Right renal pelvis (tissue), 4 donors: ENCODE results near the gene KCNQ1. TPM values are rescaled to one million over a fixed set of nuclear protein-coding genes. Genes with fewer than 3 reads are reported as not detected.

ENCODE experiments used
- DNase-seq, 4 donors: peaks; one replicate each; pipeline ENCODE4 v3.0.0-alpha.2; 2013; ENCODE audit warnings: low read depth in 4 of 4, low spot score in 3 of 4, missing footprints in 1 of 4
- polyA plus RNA-seq, 4 donors: library from polyadenylated mRNA; unstranded; fragments of 120-200 nt; gene quantifications; one replicate each; pipeline ENCODE4 v1.2.1, GENCODE V29; 2013; ENCODE audit not compliant: insufficient read length in 4 of 4

The KCNQ1 gene
- polyA plus RNA-seq, 4 donors = 9.8 to 13.2 (median 12.0) TPM

DNA sequence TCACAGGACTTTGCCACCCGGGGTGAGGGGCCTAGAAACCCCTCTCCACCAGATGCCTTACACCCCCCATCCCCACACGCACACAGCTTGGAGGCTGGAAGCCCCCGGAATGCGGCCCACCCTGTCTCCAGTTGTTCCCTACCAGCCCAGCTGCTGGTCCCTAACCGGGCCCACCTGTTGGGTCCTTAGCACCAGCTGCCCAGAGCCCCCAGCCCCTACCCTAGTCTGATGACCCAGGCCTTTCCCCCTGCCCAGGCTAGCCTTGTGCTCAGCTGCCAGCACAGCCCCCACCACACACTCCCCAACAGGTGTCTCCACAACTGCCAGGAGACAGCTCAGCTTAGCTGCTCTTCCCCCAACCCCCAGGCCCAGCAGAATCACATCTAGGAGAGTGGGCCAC, 373.7 kb downstream of the KCNQ1 start:
- no peak for DNase-seq

DNA sequence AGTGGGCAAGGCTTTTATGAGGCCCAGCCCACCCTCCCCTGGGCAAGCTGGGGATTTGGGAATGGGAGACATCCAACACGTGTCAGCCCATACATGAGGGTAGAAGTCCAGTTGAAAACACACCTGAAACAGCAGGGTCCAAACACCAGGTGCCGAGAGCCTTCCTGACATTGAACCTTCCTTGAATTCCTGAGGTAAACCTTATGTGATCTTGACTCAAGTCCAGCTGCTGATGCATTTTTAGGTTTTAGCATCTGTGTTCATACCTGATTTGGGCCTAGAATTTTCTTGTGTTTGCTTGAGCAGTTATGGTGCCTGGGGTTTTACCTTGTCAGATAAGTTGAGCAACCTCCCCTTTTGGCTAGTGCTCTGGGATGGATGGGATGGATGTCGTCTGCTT, 374.5 kb downstream of the KCNQ1 start:
- no peak for DNase-seq

DNA sequence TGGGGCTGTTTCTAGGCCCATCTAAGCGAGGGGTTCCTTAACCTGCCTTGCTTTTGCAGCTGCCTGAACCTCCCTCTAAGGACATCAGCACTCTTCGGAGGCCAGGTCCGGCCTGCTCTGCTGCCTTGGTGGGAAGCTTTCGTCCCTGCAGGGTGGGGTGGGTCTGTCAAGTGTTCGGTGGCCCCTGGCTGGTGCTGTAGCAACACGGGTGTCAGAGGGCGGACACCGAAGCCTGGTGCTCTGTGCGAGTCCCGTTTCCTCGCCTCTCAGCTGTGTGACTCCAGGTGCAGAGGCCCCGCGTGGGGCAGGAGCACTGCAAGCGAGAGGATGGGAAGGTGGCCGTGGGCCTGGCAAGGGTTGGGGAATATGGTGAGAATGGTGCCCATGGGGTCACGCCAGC, 376.2 kb downstream of the KCNQ1 start:
- DNase-seq = no peak

DNA sequence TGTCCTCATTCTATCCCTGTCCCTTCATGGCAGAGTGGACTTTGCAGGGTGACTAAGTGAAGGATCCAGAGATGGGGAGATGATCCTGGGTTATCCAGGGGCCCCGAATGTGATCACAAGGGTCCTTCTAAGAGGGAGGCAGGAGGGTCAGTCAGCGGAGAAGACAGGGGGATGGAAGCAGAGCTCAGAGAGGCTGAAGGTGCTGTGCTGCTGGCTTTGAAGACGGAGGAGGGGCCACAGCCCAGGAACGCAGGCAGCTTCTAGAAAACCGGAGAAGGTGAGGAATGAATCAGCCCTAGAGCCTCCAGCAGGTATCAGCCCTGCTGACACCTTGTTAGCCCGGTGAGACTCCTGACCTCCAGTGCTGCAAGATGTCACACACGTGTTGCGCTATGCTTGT, 377.1 kb downstream of the KCNQ1 start:
- no peak for DNase-seq

DNA sequence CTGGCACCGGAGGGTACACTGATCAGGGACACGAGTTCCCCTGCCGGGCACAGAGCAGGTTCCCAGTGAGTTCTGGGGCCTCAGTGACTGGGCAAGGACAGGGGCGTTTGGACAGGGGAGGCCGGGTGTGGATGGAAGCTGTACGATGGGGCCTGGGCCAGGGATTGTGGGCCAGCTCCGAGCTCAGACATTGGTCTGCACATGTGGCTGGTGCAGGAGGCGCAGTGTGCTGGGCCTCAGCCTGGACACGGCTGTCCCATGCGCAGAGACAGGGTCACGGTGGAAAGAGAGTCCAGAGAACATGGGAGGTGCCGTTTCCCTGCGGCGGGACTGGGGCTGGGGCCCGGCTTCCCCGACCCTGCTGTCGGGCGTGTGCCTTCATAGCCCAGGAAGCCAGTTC, 380.0 kb downstream of the KCNQ1 start:
- DNase-seq = no peak

DNA sequence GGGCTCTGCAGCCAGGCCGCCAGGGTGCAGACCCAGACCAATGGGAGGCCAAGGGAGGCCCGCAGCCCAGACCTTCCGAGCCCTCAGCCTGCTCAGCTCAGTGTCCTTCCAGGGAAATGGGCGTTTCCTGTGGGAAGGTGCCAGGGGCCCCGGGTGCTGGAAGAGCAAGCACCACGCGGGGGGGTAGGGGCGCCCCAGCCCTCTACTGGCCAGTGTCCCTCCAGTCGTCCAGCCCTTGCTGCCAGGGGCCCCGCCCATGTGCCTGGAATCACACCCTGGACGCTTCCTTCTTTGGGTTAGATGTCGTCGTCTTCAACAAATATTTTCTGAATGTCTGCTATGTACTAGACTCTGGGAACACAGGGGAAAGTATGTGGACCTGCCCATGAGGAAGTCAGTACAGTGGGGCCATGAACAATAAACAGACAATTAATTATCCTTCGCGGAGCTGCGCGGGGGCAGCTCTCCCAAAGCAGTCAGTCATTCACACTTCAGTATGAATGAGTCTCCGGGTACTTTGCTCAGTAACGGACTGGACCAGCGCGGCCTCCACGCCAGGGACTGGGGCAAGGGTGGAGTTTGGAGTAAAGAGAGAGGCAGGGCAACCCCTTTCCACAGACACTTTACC, 380.6 kb downstream of the KCNQ1 start:
- DNase-seq = no peak

DNA sequence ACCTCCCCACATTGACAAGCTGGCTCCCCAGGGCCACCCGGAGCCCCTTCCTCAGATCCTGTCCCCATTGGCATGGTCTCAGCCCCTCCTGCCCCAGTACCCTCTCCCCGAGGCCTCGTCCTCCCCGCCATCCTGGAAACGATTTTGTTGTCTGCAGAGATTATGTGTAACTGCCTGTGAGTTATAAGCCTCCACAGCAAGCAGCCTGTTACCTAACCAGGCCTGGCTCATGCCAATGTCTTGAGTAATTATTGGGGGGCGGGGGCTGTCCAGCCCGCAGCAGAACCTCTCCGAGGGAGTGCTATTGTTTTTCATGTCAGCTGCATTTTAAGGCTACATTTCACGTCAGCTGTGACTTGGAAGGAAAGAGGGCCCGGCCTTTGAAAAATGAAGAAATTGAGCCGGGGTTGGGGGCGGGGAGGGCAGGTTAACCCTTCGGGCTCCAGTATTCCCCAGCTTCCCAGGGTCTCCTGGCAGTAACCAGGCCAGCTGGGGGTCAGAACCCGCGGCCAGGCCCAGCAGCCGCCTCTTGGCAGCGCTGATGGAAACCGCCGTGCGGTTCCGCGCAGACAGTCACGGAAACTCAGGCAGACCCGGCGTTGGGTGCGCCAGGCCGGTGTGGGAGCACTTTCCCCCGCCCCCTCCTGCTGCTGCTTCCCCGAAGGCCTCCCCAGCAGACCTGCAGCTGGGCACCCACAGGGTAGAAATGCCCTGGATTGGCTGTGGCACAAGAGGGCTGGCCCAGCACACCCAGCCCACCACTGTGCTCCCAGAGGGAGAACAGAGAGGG, 381.3 kb downstream of the KCNQ1 start:
- DNase-seq = peak in 1 of 4 donors; percentile 52

DNA sequence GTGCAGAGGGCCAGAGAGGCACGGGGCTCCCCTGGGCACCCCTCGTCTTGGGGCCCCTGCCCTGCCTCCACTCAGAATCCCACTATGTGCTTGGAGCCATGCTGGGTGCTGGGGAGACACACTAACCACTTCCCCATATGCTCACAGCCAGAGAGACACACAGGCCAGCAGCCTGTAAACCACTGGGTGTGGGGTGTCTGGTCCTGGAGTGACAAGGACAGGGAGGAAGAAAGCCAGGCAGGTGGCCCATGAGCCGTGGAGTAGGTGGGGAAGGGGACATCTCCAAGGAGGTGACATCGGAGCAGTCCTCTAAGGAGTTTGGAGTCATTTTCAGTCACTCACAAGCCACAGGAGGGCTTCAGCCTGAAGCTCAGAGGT, 381.9 kb downstream of the KCNQ1 start:
- no peak for DNase-seq

DNA sequence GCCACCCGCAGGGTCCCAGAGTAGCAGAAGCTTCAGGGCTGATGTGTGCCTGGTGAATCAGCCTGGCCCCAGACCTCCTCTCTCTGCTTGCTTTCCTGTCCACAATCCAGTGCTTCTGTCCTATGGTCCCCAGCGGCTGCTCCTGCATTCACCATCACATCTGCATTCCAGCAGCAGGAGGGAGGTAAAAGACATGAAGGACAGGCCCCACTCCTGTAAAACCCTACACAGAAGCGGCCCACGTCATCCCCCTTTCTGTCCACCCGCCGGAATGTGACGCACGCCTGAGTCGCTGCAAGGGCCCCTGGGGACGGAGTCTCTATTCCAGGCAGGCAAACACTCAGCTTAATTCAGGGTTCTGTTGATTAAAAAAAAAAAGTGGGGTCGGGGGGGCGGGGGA, 382.4 kb downstream of the KCNQ1 start:
- no peak for DNase-seq

DNA sequence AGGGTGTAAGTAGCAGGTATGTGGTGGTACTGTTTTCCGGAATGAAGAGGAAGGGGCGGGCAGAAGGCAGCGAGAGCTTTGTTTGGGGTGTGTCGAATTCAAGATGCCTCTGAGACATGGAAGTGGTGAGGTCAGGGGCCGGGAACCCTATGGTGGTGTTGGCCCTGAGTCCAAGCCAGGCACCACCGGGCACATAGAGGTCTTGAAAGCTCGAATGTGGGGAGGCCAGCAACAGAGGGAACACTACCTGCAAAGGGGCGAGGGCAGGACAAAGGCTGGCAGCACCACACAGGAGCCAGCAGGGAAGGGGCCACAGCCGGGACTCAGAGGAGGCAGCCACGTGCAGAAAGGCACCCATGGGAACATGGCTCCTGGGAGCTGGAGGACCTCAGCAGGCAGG, 383.0 kb downstream of the KCNQ1 start:
- no peak for DNase-seq

DNA sequence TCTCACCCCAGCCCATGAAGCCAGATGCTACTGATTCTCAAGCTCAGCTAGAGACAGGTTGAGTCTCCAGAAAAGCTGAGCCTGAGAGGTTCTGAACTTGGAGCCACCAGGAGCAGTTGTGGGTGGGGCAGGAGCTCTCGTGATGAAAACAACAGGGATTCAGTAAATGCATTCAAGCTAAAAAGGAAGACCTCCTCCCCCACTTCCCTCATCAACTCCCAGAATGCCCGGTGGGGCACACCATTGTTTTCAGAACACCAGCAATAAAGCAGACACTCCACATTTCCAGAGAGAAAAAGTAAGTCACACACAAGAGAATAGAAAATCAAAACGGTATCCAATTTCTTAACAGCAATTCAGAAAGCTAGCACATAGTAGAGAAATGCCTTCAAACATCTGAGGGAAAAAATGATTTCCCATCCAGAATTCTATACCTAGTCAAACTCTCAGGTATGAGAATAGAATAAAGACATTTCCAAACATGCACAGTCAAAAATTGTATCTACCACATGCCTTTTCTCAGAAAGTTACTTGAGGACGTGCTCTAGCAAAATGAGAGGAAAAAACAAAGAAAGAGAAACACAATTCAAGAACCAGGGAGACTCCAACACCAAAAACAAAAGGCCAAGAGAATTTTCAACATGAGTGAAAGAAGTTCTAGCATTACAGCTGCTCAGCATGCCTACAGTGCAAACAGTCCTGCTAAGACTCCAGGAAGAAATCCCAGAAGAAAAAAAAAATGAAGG, 383.9 kb downstream of the KCNQ1 start:
- no peak for DNase-seq

DNA sequence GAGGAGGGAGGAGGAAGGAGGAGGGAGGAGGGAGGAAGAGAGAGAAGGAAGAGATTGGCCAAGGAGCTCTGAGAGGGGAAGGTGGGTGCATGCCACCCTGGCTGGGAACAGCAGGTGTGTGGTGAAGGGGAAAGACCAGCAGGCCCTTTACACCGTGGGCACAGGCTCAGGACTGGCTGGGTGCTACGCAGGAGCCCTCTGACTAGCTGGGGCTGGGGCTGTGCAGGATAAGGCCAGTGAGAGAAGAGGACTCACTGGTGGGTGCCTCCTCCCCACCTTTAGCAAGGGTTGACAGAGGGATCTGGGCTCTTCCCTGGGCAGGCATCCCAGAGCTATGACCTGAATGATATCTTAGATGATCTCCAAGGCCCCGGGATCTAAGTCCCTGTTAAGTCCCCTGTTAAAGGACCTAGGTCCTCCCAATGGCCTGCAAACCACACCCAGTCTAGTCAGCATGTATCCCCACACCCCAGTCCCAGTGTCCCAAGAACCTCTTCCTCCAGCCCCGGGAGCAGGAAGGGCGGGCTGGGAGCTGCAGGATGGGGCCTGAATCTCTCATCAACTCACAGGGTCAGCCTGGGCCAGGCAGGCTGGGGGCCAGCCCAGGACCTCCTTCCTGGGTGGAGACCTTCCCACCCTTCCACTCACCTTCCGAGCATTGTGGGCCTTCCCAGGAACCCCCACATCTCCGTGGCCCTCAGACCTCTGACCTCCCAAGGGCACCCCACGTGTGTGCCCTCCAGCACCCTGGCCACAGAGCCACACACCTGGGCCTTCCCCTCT, 385.4 kb downstream of the KCNQ1 start:
- no peak for DNase-seq

DNA sequence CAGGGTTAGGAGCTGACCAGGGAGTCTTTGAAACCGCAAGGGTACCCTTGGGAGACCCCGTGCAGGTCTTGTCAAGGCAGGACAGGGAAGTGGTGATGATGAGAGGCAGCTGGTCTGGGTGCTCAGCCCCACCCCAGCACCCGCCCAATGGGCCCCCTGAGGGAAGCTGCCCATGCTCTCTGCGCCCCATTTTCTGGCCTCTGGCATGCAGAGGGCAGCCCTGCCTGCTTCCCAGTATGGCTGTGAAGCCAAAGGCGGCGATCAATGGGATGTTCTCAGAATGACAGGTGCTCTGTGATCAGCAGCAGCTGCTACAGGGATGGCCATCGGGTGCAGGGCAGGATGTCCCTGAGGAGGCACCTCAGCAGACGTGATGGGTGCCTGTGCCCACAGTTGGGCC, 386.1 kb downstream of the KCNQ1 start:
- no peak for DNase-seq

DNA sequence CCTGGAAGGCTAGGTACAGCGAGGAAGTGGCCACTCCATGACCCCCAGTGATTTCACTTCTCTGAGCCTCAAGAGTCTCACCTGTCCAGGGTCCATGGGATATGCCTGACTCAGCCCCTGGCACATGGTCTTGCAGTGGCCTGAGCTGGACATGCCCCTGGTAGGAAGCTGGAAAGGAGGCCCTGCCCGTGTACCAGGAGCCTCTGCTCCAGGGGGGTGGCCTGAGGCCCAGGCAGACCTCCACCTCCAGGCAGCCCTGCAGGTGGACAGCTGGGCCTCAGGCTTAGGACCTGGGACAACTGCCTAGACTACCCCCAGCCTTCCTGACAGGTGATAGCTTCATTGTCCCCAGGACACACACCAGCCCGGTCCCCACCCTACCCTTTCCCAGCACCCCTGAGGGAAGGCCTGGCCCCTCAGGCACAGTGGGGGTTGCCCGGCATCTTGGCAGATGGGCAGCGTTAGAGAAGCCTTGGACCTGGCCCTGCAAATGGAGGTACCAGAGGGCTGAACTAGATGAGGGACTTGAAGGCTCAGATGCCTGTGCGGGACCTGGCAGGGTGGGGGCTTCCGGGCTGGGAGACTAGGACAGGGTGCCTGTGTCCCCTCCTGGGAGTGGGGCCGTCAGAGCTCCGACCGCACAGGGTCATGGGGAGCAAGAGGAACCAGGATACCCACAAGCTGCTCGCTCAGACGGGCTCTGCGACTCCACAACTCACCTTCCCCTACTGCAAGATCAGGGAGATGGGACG, 387.1 kb downstream of the KCNQ1 start:
- DNase-seq = no peak

DNA sequence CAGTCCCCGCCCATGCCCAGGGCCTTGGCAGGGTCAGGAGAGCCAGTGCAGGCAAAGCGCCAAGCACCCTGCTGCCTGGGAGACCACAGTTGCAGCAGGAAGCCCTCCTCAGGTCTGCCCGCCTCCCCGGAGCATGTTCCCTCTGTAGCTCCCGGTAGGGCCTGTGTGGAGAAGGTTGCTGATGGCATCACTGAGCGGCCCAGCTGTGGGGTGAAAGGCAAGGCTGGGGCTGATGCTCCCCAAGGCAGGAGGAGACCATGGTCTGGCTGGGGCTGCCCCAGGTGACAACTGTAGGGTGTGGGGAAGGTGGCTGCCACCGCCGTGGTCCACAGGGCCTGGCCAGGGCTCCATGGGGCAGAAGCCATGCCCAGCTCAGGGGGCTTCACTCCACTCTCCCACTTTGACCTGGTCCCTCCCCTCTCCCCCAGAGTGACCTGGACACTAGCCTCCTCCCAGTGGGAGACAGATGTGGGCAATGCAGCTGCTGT, 387.8 kb downstream of the KCNQ1 start:
- DNase-seq = no peak

DNA sequence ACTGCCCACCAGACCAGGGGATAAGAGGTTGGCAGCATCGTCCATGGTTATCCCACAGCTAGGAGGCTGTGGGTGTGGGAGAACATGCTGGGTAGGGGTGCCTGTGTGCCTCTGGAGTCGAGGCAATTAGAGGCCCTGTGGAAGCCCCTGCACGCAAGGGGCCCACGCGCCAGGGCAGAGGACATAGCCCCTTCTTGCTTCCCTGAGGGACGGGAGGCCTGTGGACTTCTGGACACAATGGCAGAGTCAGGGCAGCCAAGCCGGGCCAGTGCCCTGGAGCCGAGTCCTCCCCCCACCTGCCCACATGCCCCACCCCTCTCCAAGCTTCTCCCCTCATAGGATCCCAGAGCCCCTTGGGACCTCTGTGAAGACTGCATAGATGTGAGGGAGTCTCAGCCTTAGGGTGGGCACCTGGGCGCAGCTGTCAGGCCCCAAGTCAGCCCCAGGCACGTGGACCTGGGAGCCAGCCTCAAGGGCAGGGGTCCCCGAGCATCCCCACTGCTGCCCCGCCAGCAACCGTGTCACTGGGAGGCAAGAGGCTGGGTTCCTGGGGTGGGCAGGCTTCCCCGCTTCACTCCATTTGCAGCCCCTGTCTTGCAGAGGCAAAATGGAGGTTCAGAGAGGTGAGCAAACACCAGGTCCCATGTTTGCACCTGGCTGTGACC, 388.4 kb downstream of the KCNQ1 start:
- no peak for DNase-seq

DNA sequence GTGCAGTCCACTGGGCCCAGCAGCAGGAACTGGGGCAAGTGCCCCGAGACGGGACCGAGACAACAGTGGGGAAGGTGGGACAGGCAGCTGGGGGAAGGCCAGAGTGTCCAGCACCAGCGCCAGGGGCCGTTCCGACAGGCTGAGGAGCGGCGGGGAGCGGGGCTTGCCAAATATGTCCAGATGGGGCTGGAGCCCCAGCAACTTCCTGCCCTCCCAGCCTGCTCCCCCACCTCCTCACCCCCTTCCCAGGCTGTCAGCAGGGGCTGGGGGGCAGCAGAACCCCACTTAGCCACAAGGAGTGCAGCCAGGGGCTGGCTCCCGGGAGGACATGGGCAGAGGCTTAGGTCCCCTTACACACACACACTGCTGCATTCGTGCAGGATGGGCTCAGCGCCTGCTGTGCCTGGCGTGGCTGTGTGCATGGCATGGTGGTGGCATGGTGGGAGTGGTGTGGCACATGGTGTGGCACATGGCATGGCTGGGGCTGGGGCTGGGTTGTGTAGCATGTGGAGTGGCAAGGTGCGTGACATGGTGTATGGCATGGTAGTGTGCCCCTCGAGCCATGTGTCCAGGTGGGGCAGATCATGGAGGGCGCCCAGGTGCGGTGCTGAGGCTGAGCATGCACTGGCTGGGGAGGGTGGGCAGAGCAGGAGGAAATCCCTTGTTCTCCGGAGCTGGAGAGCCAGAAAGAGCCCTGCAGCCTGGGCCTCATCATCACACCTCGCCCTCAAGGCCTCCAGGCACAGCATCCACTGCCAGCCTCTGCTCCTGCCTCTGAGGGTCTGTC, 389.1 kb downstream of the KCNQ1 start:
- DNase-seq = no peak

DNA sequence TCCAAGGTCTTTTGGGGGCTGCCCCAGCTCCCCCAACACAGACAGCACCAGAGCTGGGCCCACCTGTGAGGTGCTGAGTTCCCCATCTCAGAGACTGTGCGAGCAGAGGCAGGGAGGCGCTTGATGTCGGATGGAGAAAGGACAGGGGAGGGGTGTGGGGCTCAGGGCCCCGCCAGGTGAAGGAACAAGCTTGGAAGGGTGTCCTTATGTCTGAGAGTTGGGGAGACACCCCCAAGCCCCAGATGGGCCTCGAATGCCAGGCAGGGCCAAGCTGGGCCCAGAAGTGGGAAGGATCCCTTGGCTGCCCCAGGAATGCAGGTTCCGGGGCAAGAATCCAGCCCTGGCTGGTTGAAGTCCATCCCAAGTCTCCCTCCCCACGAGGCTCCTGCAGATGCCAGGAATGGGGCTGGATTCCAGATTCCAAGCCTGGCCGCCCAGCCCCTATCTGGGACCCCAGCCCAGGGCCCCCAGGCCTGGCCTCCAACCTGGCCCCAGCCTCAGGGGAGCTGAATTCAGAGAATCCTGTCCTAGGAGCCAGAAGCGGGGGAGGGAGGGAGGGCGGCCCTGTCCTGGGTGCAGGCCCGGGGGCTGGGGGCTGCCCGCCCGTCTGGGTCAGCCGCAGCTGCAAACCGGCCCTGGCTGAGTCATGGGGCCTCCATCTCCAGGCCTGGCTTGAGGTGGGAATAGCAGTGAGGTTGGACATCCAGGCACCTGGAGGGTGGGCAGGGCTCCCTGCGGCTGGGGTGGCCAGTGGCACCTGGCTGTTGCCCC, 389.9 kb downstream of the KCNQ1 start:
- DNase-seq = no peak
